Osteocyte (in vitro differentiated cells): ENCODE results near the gene IMMP2L. TPM values are rescaled to one million over a fixed set of nuclear protein-coding genes. Genes with fewer than 3 reads are reported as not detected.

Experiments
- DNase-seq: peaks from one replicate; pipeline ENCODE4 v3.0.0; 2021; ENCODE audit warnings: mixed read lengths; ENCODE audit not compliant: unreplicated experiment; ENCODE audit errors: extremely low spot score
- H3K27ac Mint-ChIP-seq: one replicate; pipeline ENCODE4 v1.8.0; 2021; ENCODE audit warnings: mild to moderate bottlenecking, mixed read lengths; ENCODE audit not compliant: unreplicated experiment
- H3K27me3 Mint-ChIP-seq: one replicate; pipeline ENCODE4 v1.8.0; 2021; ENCODE audit warnings: mixed read lengths; ENCODE audit not compliant: unreplicated experiment
- H3K36me3 Mint-ChIP-seq: one replicate; pipeline ENCODE4 v1.8.0; 2021; ENCODE audit warnings: mixed read lengths; ENCODE audit not compliant: unreplicated experiment
- H3K4me1 Mint-ChIP-seq: one replicate; pipeline ENCODE4 v1.8.0; 2021; ENCODE audit warnings: mixed read lengths; ENCODE audit not compliant: unreplicated experiment
- H3K4me3 Mint-ChIP-seq: one replicate; pipeline ENCODE4 v1.8.0; 2021; ENCODE audit warnings: mild to moderate bottlenecking, moderate library complexity, mixed read lengths; ENCODE audit not compliant: unreplicated experiment
- H3K9me3 Mint-ChIP-seq: one replicate; pipeline ENCODE4 v1.8.0; 2021; ENCODE audit warnings: mixed read lengths; ENCODE audit not compliant: unreplicated experiment
- CTCF ChIP-seq: fragments of 200-600 bp; sonication (generic); IDR thresholded peaks from 2 replicates; pipeline ENCODE4 v1.5.0; 2021; ENCODE audit warnings: antibody characterized with exemption, mild to moderate bottlenecking, moderate library complexity
- total RNA-seq: library from RNA; stranded (reverse); gene quantifications from 2 replicates; pipeline ENCODE4 v1.2.1, GENCODE V29; 2021

Gene IMMP2L
- total RNA-seq, 1 donor from 2014 or later, result 15.6 TPM

DNA sequence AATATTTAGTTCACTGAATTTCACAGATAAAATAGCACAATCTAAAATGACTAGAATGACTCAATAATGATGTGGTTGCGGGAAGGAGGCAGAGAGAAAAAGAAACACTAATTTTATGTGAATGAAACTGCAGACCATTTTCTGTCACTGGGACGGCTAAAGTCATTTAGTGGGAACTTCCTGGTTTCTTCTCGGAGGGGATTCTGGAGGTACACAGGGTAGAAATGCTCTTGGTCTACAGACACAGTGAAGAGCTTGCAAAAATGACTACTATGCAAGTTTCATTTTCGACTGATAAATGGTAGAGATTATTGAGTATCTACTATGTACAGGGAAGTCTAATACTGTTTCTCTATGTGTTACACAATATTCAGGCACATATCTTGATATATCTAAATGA, 534.9 kb downstream of the IMMP2L start:
- Mint-ChIP-seq H3K4me1 (peaks cover 16% of the 10 kb centered on the region), H3K4me3 (no peak overlapping the region), H3K27ac (no peak overlapping the region), H3K27me3 (no peaks in the 10 kb centered on the region), H3K9me3 (no peaks in the 10 kb centered on the region), H3K36me3 (no peaks in the 10 kb centered on the region)
- no peak for DNase-seq
- no peak for TF ChIP-seq CTCF

- no peak overlapping the region for H3K4me3 Mint-ChIP-seq
Measured at GRCh38 chr7:111026806-111027205, 535.5 kb downstream of the IMMP2L start.

DNA sequence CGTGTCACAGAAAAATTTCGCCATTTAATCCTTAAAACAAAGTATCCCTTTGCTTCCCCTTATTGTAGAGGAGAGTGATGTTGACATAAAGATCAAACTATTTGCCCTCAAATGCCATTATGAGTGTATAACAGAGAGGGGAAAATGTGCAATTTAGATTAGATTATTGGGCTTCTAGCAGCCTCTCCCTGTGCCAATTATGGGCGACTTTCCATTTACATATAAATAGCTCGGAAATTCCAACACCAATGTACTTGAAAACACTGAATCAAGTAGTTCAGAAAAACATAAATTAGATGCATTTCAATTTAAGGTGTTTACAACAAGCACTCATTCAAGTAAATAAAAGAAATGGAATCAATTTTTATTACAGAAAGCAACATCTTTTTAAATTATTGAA, 535.9 kb downstream of the IMMP2L start:
- Mint-ChIP-seq H3K4me1 (peaks cover 16% of the 10 kb centered on the region), H3K4me3 (no peak overlapping the region), H3K36me3 (no peaks in the 10 kb centered on the region), H3K27me3 (no peaks in the 10 kb centered on the region), H3K27ac (no peak overlapping the region), H3K9me3 (peaks cover 3% of the 10 kb centered on the region)
- no peak for TF ChIP-seq CTCF
- no peak for DNase-seq

More at GRCh38 chr7:111026806-111027205, 535.5 kb downstream of the IMMP2L start:
- DNase-seq, result no peak
- peaks cover 16% of the 10 kb centered on the region for H3K4me1 Mint-ChIP-seq
- no peak overlapping the region for H3K27ac Mint-ChIP-seq
- peaks cover 2% of the 10 kb centered on the region for H3K9me3 Mint-ChIP-seq
- no peak for TF ChIP-seq CTCF
- H3K27me3 Mint-ChIP-seq, result no peaks in the 10 kb centered on the region
- H3K36me3 Mint-ChIP-seq, result no peaks in the 10 kb centered on the region

GRCh38 chr7:111025006-111025405, 537.3 kb downstream of the IMMP2L start:
- H3K4me1 Mint-ChIP-seq, result peaks cover 11% of the 10 kb centered on the region
- H3K4me3 Mint-ChIP-seq, result no peak overlapping the region
- TF ChIP-seq CTCF, result no peak
- H3K9me3 Mint-ChIP-seq, result peaks cover 3% of the 10 kb centered on the region
- no peaks in the 10 kb centered on the region for H3K36me3 Mint-ChIP-seq
- no peak overlapping the region for H3K27ac Mint-ChIP-seq
- DNase-seq, result no peak
- no peaks in the 10 kb centered on the region for H3K27me3 Mint-ChIP-seq

- Mint-ChIP-seq H3K36me3 (no peaks in the 10 kb centered on the region), H3K9me3 (peaks cover 3% of the 10 kb centered on the region), H3K27me3 (no peaks in the 10 kb centered on the region), H3K27ac (no peak overlapping the region), H3K4me3 (no peak overlapping the region), H3K4me1 (peaks cover 12% of the 10 kb centered on the region)
- DNase-seq, result no peak
- TF ChIP-seq CTCF, result no peak
Measured at GRCh38 chr7:111018960-111019736, 543.1 kb downstream of the IMMP2L start.
